Activated CD8-positive, alpha-beta memory T cell treated with anti-CD3 and anti-CD28 coated beads, Interleukin-2, amount 10 ng/mL, durations not matched to agents 7 days and 5 days (primary cell): ENCODE measurements around the gene CNTFR. TPM values are rescaled to one million over a fixed set of nuclear protein-coding genes. Genes with fewer than 3 reads are reported as not detected.
"Not testable (repeated sequence)": the region's sequence is repeated elsewhere in the genome, so short reads cannot be mapped to it uniquely, and the experiment has no call there.

Experiments
- ATAC-seq: fragments of 150-1000 bp; cut with Tn5 transposase; one replicate; pipeline ENCODE4 v1.10.0; 2021; ENCODE audit warnings: moderate library complexity
- CTCF ChIA-PET: fragments of 350-600 bp; sonication (Branson Sonifier 250); formaldehyde crosslinking; loops from one replicate; lab custom pipeline; 2021; ENCODE audit warnings: antibody characterized with exemption; lab: Charles Lee
- DNase-seq: peaks from one replicate; pipeline ENCODE4 v3.0.0-alpha.2; 2020
- H3K27ac Mint-ChIP-seq: one replicate; pipeline ENCODE4 v1.8.0; 2021; ENCODE audit warnings: mild to moderate bottlenecking, mixed read lengths
- H3K27me3 Mint-ChIP-seq: one replicate; pipeline ENCODE4 v1.8.0; 2021; ENCODE audit warnings: mixed read lengths
- H3K36me3 Mint-ChIP-seq: one replicate; pipeline ENCODE4 v1.8.0; 2021; ENCODE audit warnings: mild to moderate bottlenecking, mixed read lengths
- H3K4me1 Mint-ChIP-seq: one replicate; pipeline ENCODE4 v1.8.0; 2021; ENCODE audit warnings: mixed read lengths
- H3K4me3 Mint-ChIP-seq: one replicate; pipeline ENCODE4 v1.8.0; 2021; ENCODE audit warnings: mild to moderate bottlenecking, moderate library complexity, mixed read lengths
- H3K9me3 Mint-ChIP-seq: one replicate; pipeline ENCODE4 v1.8.0; 2022; ENCODE audit warnings: low read depth, mixed read lengths
- total RNA-seq, 2 experiments: library from RNA; stranded (reverse); gene quantifications; one replicate each; pipeline ENCODE4 v1.2.3, GENCODE V29; 2021

CNTFR gene
- not detected for total RNA-seq

GRCh38 chr9:34589636-34590380 is at the start of gene CNTFR:
Gene CNTFR, minus strand, starts transcription at chr9:34589724. Its CDS starts 20,743 bp downstream, at chr9:34568981.
- H3K27me3 Mint-ChIP-seq: peaks cover 88% of the 10 kb centered on the region
- DNase-seq (no peak), ATAC-seq (no peak)
- peak within 1 kb of the TSS; percentile 12 for H3K4me3 Mint-ChIP-seq
- no peaks in the 10 kb centered on the region for H3K9me3 Mint-ChIP-seq
- peaks cover 22% of the 10 kb centered on the region for H3K4me1 Mint-ChIP-seq
- peaks cover 2% of the 10 kb centered on the region for H3K36me3 Mint-ChIP-seq
- H3K27ac Mint-ChIP-seq: no peak within 1 kb of the TSS
- CTCF ChIA-PET: no interaction called here

GRCh38 chr9:34639322-34639721 is 49.8 kb upstream of the CNTFR start:
- H3K27me3 Mint-ChIP-seq, ATAC-seq, H3K9me3 Mint-ChIP-seq, H3K36me3 Mint-ChIP-seq, DNase-seq, H3K4me3 Mint-ChIP-seq, H3K27ac Mint-ChIP-seq: not testable (repeated sequence)
- CTCF ChIA-PET: interaction anchor here (0.7 to 12.5 kb wide), 6 partner anchors 6 to 444 kb away, joined by 3 to 293 read pairs (median 28); partner anchors contain the start of genes ARID3C, CCL27, DCTN3 and GALT
- peaks cover 30% of the 10 kb centered on the region for H3K4me1 Mint-ChIP-seq

- Mint-ChIP-seq H3K9me3 (no peaks in the 10 kb centered on the region), H3K4me3 (peak overlapping the region; percentile 85), H3K36me3 (peaks cover 9% of the 10 kb centered on the region), H3K27ac (peak overlapping the region; percentile 87), H3K27me3 (no peaks in the 10 kb centered on the region), H3K4me1 (peaks cover 36% of the 10 kb centered on the region)
- ATAC-seq (no peak), DNase-seq (no peak)
- CTCF ChIA-PET: interaction anchor here (1.1 to 12.5 kb wide), 11 partner anchors 7 to 975 kb away, joined by 3 to 293 read pairs (median 8); partner anchors contain the start of genes ARID3C, CCL27, DCTN3 and FANCG
Observed at GRCh38 chr9:34638138-34638445, 48.6 kb upstream of the CNTFR start.

GRCh38 chr9:34637356-34638137 is 48.0 kb upstream of the CNTFR start, which contains the start of gene SIGMAR1:
Gene SIGMAR1, minus strand, starts transcription at chr9:34637787. Its CDS starts 90 bp downstream, at chr9:34637697.
- H3K9me3 Mint-ChIP-seq: no peaks in the 10 kb centered on the region
- peak; percentile 95 for DNase-seq
- H3K36me3 Mint-ChIP-seq: peaks cover 12% of the 10 kb centered on the region
- no peaks in the 10 kb centered on the region for H3K27me3 Mint-ChIP-seq
- peaks cover 36% of the 10 kb centered on the region for H3K4me1 Mint-ChIP-seq
- peak; percentile 95 for ATAC-seq
- CTCF ChIA-PET: interaction anchor here (0.6 to 12.5 kb wide), 12 partner anchors 8 to 976 kb away, joined by 3 to 293 read pairs (median 6); partner anchors contain the start of genes ARID3C, CCL27, DCTN3 and FANCG
- peak within 1 kb of the TSS; percentile 87 for H3K27ac Mint-ChIP-seq
- H3K4me3 Mint-ChIP-seq: peak within 1 kb of the TSS; percentile 85

GRCh38 chr9:34636791-34637355 is 47.3 kb upstream of the CNTFR start:
- ATAC-seq (peak; percentile 0), DNase-seq (peak; percentile 55)
- CTCF ChIA-PET: interaction anchor here (0.6 to 12.5 kb wide), 7 partner anchors 9 to 443 kb away, joined by 3 to 293 read pairs (median 52); partner anchors contain the start of genes CCL27, DCTN3, FANCG and GALT
- peak overlapping the region; percentile 81 for H3K27ac Mint-ChIP-seq
- H3K27me3 Mint-ChIP-seq: no peaks in the 10 kb centered on the region
- H3K36me3 Mint-ChIP-seq: peaks cover 12% of the 10 kb centered on the region
- H3K4me1 Mint-ChIP-seq: peaks cover 36% of the 10 kb centered on the region
- H3K4me3 Mint-ChIP-seq: peak overlapping the region; percentile 85
- H3K9me3 Mint-ChIP-seq: no peaks in the 10 kb centered on the region

GRCh38 chr9:34635556-34635955 is 46.0 kb upstream of the CNTFR start:
- peak overlapping the region; percentile 53 for H3K4me3 Mint-ChIP-seq
- no peak overlapping the region for H3K27ac Mint-ChIP-seq
- DNase-seq (no peak), ATAC-seq (no peak)
- H3K4me1 Mint-ChIP-seq: peaks cover 34% of the 10 kb centered on the region
- peaks cover 4% of the 10 kb centered on the region for H3K27me3 Mint-ChIP-seq
- peaks cover 12% of the 10 kb centered on the region for H3K36me3 Mint-ChIP-seq
- CTCF ChIA-PET: interaction anchor here (1.2 to 12.5 kb wide), 6 partner anchors 10 to 66 kb away, joined by 3 to 293 read pairs (median 54); partner anchors contain the start of genes CCL27, DCTN3, GALT and RPP25L
- no peaks in the 10 kb centered on the region for H3K9me3 Mint-ChIP-seq

- CTCF ChIA-PET: interaction anchor here (1.0 to 12.5 kb wide), 15 partner anchors 11 to 231 kb away, joined by 3 to 293 read pairs (median 7); partner anchors contain the start of genes CCL27, DCTN3, GALT and RPP25L
- Mint-ChIP-seq H3K4me1 (peaks cover 34% of the 10 kb centered on the region), H3K27ac (no peak overlapping the region), H3K36me3 (peaks cover 12% of the 10 kb centered on the region), H3K4me3 (no peak overlapping the region), H3K27me3 (peaks cover 12% of the 10 kb centered on the region), H3K9me3 (no peaks in the 10 kb centered on the region)
- ATAC-seq (no peak), DNase-seq (no peak)
Observed at GRCh38 chr9:34634551-34635248, 45.2 kb upstream of the CNTFR start.

GRCh38 chr9:34633851-34634550 is 44.5 kb upstream of the CNTFR start:
- peaks cover 39% of the 10 kb centered on the region for H3K4me1 Mint-ChIP-seq
- DNase-seq: peak; percentile 81
- H3K4me3 Mint-ChIP-seq: no peak overlapping the region
- peaks cover 19% of the 10 kb centered on the region for H3K27me3 Mint-ChIP-seq
- peak; percentile 18 for ATAC-seq
- peaks cover 12% of the 10 kb centered on the region for H3K36me3 Mint-ChIP-seq
- H3K27ac Mint-ChIP-seq: no peak overlapping the region
- CTCF ChIA-PET: interaction anchor here (1.0 to 12.5 kb wide), 15 partner anchors 12 to 230 kb away, joined by 3 to 293 read pairs (median 7); partner anchors contain the start of genes CCL27, DCTN3, GALT and RPP25L
- H3K9me3 Mint-ChIP-seq: no peaks in the 10 kb centered on the region

GRCh38 chr9:34633166-34633565 is 43.6 kb upstream of the CNTFR start:
- CTCF ChIA-PET: interaction anchor here (0.7 to 12.5 kb wide), 11 partner anchors 12 to 229 kb away, joined by 3 to 293 read pairs (median 7); partner anchors contain the start of genes CCL27, DCTN3, GALT and RPP25L
- DNase-seq: no peak
- Mint-ChIP-seq H3K27me3 (peaks cover 25% of the 10 kb centered on the region), H3K36me3 (peaks cover 15% of the 10 kb centered on the region), H3K9me3 (no peaks in the 10 kb centered on the region), H3K4me1 (peaks cover 37% of the 10 kb centered on the region), H3K27ac (no peak overlapping the region), H3K4me3 (no peak overlapping the region)
- ATAC-seq: no peak

GRCh38 chr9:34630402-34631154 is 41.1 kb upstream of the CNTFR start:
- DNase-seq (no peak), ATAC-seq (no peak)
- H3K4me3 Mint-ChIP-seq: no peak overlapping the region
- CTCF ChIA-PET: interaction anchor here (2.0 to 12.5 kb wide), 2 partner anchors 12 to 39 kb away, joined by 6 to 293 read pairs; partner anchors contain the start of genes DCTN3 and RPP25L
- H3K27me3 Mint-ChIP-seq: peaks cover 50% of the 10 kb centered on the region
- no peak overlapping the region for H3K27ac Mint-ChIP-seq
- peaks cover 22% of the 10 kb centered on the region for H3K4me1 Mint-ChIP-seq
- H3K36me3 Mint-ChIP-seq: peaks cover 12% of the 10 kb centered on the region
- no peaks in the 10 kb centered on the region for H3K9me3 Mint-ChIP-seq

- peaks cover 6% of the 10 kb centered on the region for H3K36me3 Mint-ChIP-seq
- H3K9me3 Mint-ChIP-seq: no peaks in the 10 kb centered on the region
- peak overlapping the region; percentile 55 for H3K4me3 Mint-ChIP-seq
- H3K4me1 Mint-ChIP-seq: peaks cover 15% of the 10 kb centered on the region
- CTCF ChIA-PET: interaction anchor here (0.8 to 12.5 kb wide), 3 partner anchors 11 to 252 kb away, joined by 3 to 293 read pairs (median 3); partner anchors contain the start of genes DCTN3 and RPP25L
- peaks cover 57% of the 10 kb centered on the region for H3K27me3 Mint-ChIP-seq
- no peak for ATAC-seq
- no peak for DNase-seq
- H3K27ac Mint-ChIP-seq: no peak overlapping the region
Observed at GRCh38 chr9:34629491-34629808, 39.9 kb upstream of the CNTFR start.
